GM12891 (cell line): ENCODE results near the gene PHAF1.

ENCODE experiments used
- PAX5 ChIP-seq: IDR thresholded peaks from 2 replicates; pipeline ENCODE4 v1.6.1; 2011; ENCODE audit warnings: low read length, moderate library complexity, mild to moderate bottlenecking; ENCODE audit not compliant: insufficient read depth, severe bottlenecking
- POLR2A ChIP-seq: IDR thresholded peaks from 2 replicates; pipeline ENCODE4 v1.6.1; 2011; ENCODE audit warnings: low read depth, low read length, control low read depth
- POLR2AphosphoS5 ChIP-seq: IDR thresholded peaks from 2 replicates; pipeline ENCODE4 v1.6.1; 2011; ENCODE audit warnings: low read depth, low read length, control low read depth
- POU2F2 ChIP-seq: IDR thresholded peaks from 2 replicates; pipeline ENCODE4 v1.6.1; 2011; ENCODE audit warnings: low read depth, mild to moderate bottlenecking, control low read depth, low read length, moderate library complexity
- TAF1 ChIP-seq: IDR thresholded peaks from 2 replicates; pipeline ENCODE4 v1.6.1; 2011; ENCODE audit warnings: low read depth, low read length, control low read depth

DNA sequence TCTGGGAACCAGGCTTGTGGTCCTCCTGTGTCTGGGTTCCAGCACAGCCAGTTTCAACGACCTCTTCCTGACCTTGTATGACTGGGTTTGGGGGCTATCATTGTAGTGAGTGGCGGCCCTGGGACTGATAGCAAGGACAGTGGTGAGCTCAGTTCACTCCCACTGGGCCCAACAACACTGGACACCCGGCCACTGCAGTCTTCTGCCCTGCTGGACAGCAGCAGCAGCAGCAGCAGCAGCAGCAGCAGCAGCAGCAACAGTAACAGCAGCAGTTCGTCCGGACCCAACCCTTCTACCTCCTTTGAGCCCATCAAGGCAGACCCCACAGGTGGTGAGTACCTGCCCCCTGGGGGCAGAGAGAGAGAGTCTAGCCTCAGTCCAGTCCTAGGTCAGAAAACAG, 85.9 kb downstream of the PHAF1 start:
- TF ChIP-seq POLR2A (no peak), TAF1 (no peak), POLR2AphosphoS5 (no peak), POU2F2 (no peak), PAX5 (no peak)
